Endothelial cell of umbilical vein (primary cell): ENCODE data around the gene KLHL41. TPM values are rescaled to one million over a fixed set of nuclear protein-coding genes. Genes with fewer than 3 reads are reported as not detected.

Experiments
- BruUV-seq: library from RNA; stranded (reverse); fragments of 400-500 nt; replicated peaks from 2 replicates; lab custom pipeline; 2021; lab: Mats Ljungman, UMichigan
- CTCF ChIA-PET: fragments of 300-600, 350-600 bp; sonication (Branson Sonifier 250); formaldehyde crosslinking; loops from one replicate; lab custom pipeline; 2021; ENCODE audit warnings: antibody characterized with exemption, inconsistent platforms; lab: Charles Lee
- POLR2A ChIA-PET: fragments of 300-600, 350-600 bp; sonication (Branson Sonifier 250); formaldehyde crosslinking; loops from one replicate; lab custom pipeline; 2021; ENCODE audit warnings: antibody characterized with exemption, inconsistent platforms; lab: Charles Lee
- DNase-seq: peaks from one replicate; pipeline ENCODE4 v3.0.0-alpha.2; 2011; ENCODE audit warnings: low read depth, low spot score
- FAIRE-seq: peaks from 2 replicates; lab custom pipeline; 2011; peaks lifted over from hg19 to GRCh38; lab: Jason Lieb, UNC
- H2AFZ ChIP-seq: 2 replicates; pipeline ENCODE4 v1.6.0; 2012; ENCODE audit warnings: low read depth, low read length, control low read depth, inconsistent platforms
- H3K27ac ChIP-seq: 2 replicates; pipeline ENCODE4 v1.5.1; 2011; ENCODE audit warnings: low read depth, mild to moderate bottlenecking, control low read depth, low read length, moderate library complexity; ENCODE audit not compliant: insufficient read depth
- H3K27me3 ChIP-seq, 2 experiments: 2 replicates each; pipeline versions ENCODE4 v1.6.0 to v1.6.1; 2011; ENCODE audit warnings: low read length in 2 of 2, mixed read lengths in 1 of 2; ENCODE audit not compliant: control insufficient read depth in 2 of 2, insufficient read depth in 2 of 2
- H3K36me3 ChIP-seq, 2 experiments: 2 replicates in 1 of 2; 3 replicates in 1 of 2; pipeline ENCODE4 v1.5.1; 2011; ENCODE audit warnings: low read length in 2 of 2, mild to moderate bottlenecking in 1 of 2, moderate library complexity in 1 of 2; ENCODE audit not compliant: control insufficient read depth in 2 of 2, insufficient read depth in 2 of 2; ENCODE audit errors: extremely low read depth in 1 of 2
- H3K4me1 ChIP-seq: 3 replicates; pipeline ENCODE4 v1.5.1; 2011; ENCODE audit warnings: mild to moderate bottlenecking, low read length; ENCODE audit not compliant: control insufficient read depth, insufficient read depth; ENCODE audit errors: extremely low read depth
- H3K4me2 ChIP-seq: 2 replicates; pipeline ENCODE4 v1.6.1; 2011; ENCODE audit warnings: low read length, control low read depth, mixed read lengths; ENCODE audit not compliant: insufficient read depth
- H3K4me3 ChIP-seq, 3 experiments: fragments of 200-600 bp in 1 of 3; sonication (generic), shearing (Covaris generic) in 1 of 3; replicated peaks in 1 of 3; 2 replicates each; pipeline ENCODE4 v1.5.1; 2011 to 2016; ENCODE audit warnings: control low read depth in 3 of 3, low read length in 3 of 3, mild to moderate bottlenecking in 2 of 3, inconsistent platforms in 1 of 3, low read depth in 1 of 3, moderate library complexity in 1 of 3; ENCODE audit not compliant: insufficient read depth in 1 of 3
- H3K79me2 ChIP-seq: 2 replicates; pipeline ENCODE4 v1.6.0; 2012; ENCODE audit warnings: low read length, inconsistent platforms; ENCODE audit not compliant: control insufficient read depth, insufficient read depth
- H3K9ac ChIP-seq: replicated peaks from 2 replicates; pipeline ENCODE3; 2011; ENCODE audit warnings: low read length, control low read depth; ENCODE audit not compliant: insufficient read depth; ENCODE audit errors: extremely low read depth
- H3K9me1 ChIP-seq: replicated peaks from 3 replicates; pipeline ENCODE4 v1.6.0; 2011; ENCODE audit warnings: mild to moderate bottlenecking, low read length; ENCODE audit not compliant: control insufficient read depth, insufficient read depth; ENCODE audit errors: extremely low read depth
- H3K9me3 ChIP-seq: replicated peaks from 2 replicates; pipeline ENCODE4 v1.5.1; 2012; ENCODE audit warnings: low read length, inconsistent platforms; ENCODE audit not compliant: control insufficient read depth, insufficient read depth
- H4K20me1 ChIP-seq: replicated peaks from 2 replicates; pipeline ENCODE3; 2011; ENCODE audit warnings: mild to moderate bottlenecking, low read length; ENCODE audit not compliant: control insufficient read depth, insufficient read depth; ENCODE audit errors: extremely low read depth
- CTCF ChIP-seq, 2 donors: IDR thresholded peaks; 1 replicate in 1 of 2; 2 replicates in 1 of 2; pipeline ENCODE4 v1.5.1; 2011; ENCODE audit warnings: low read length in 2 of 2, mild to moderate bottlenecking in 2 of 2, moderate library complexity in 2 of 2, control low read depth in 1 of 2, inconsistent platforms in 1 of 2, low read depth in 1 of 2; ENCODE audit not compliant: insufficient read depth in 1 of 2; ENCODE audit errors: extremely low read depth in 1 of 2
- EZH2 ChIP-seq: IDR thresholded peaks from 2 replicates; pipeline ENCODE4 v1.6.1; 2012; ENCODE audit warnings: borderline replicate concordance, low read depth, mild to moderate bottlenecking, moderate library complexity, low read length, inconsistent platforms; ENCODE audit not compliant: severe bottlenecking
- FOS ChIP-seq: IDR thresholded peaks from 2 replicates; pipeline ENCODE4 v1.6.1; 2011; ENCODE audit warnings: mild to moderate bottlenecking, low read length, moderate library complexity, borderline replicate concordance; ENCODE audit not compliant: insufficient read depth
- MAX ChIP-seq: IDR thresholded peaks from 2 replicates; pipeline ENCODE4 v1.6.1; 2011; ENCODE audit not compliant: insufficient read depth, insufficient read length
- MYC ChIP-seq: IDR thresholded peaks from one replicate; pipeline ENCODE4 v1.6.1; 2011; ENCODE audit warnings: mild to moderate bottlenecking, low read depth, low read length
- POLR2A ChIP-seq: IDR thresholded peaks from 2 replicates; pipeline ENCODE4 v1.6.1; 2012; ENCODE audit warnings: low read depth, mild to moderate bottlenecking, control low read depth, low read length
- POLR2AphosphoS5 ChIP-seq: IDR thresholded peaks from 2 replicates; pipeline ENCODE4 v1.6.1; 2012; ENCODE audit warnings: low read depth, mild to moderate bottlenecking, control low read depth, low read length, moderate library complexity; ENCODE audit not compliant: insufficient read depth
- dilution Hi-C: fragments of 300-500 bp; cut with MboI; formaldehyde crosslinking; loops from one replicate; pipeline ENCODE4 v1.15.0; 2019; ENCODE audit warnings: low sequenced_read_pairs; ENCODE audit not compliant: extremely low pct_ligation_motif_present
- intact Hi-C: fragments of 100-400 bp; cut with micrococcal nuclease; formaldehyde crosslinking; loops from one replicate; pipeline ENCODE4 v1.10.0; 2022
- polyA plus RNA-seq, 4 experiments: library from polyadenylated mRNA; depleted of rRNA in 3 of 4; stranded (reverse) in 3 of 4; unstranded in 1 of 4; fragments of >200 nt; gene quantifications; 2 replicates each; pipeline versions ENCODE4 v1.2.1 to v1.2.3, GENCODE V29; 2011 to 2012; ENCODE audit warnings: missing spikeins in 1 of 4
- total RNA-seq: library from RNA; stranded (reverse); gene quantifications from 2 replicates; pipeline ENCODE4 v1.2.3, GENCODE V29; 2021

The KLHL41 gene
- total and polyA plus RNA-seq, 2 donors (not counting 3 experiments of a cell fraction or from before 2014, with no cell fraction given), result 0.08 to 0.73 TPM

GRCh38 chr2:169572821-169573159 lies 63.3 kb downstream of the KLHL41 start:
- Histone ChIP-seq H3K9me3 (no peaks in the 10 kb centered on the region), H3K27me3 (no peaks in the 10 kb centered on the region), H3K4me1 (peaks cover 2% of the 10 kb centered on the region), H3K36me3 (no peaks in the 10 kb centered on the region), H3K9me1 (no peaks in the 10 kb centered on the region), H3K9ac (peak overlapping the region; percentile 87), H2AFZ (peak overlapping the region; percentile 98), H3K27ac (no peak overlapping the region), H3K79me2 (peaks cover 17% of the 10 kb centered on the region), H4K20me1 (no peaks in the 10 kb centered on the region), H3K4me2 (peak overlapping the region; percentile 77), H3K4me3 (peak overlapping the region; percentile 76 to 95 (median 76))
- BruUV-seq, result no TSS peak
- intact Hi-C loops, result loop anchor here (1.0 to 5.0 kb wide), 3 partner anchors 12 to 120 kb away; partner anchors contain the start of genes BBS5, CFAP210, PHOSPHO2 and PPIG
- dilution Hi-C loops, result no loop called here
- TF ChIP-seq MAX, result no peak
- FAIRE-seq (no peak), DNase-seq (no peak)
- ChIA-PET POLR2A (interaction anchor here (0.6 to 1.5 kb wide), 2 partner anchors 12 to 25 kb away, joined by 8 to 12 read pairs; partner anchors contain the start of gene PPIG), CTCF (interaction anchor here (0.6 to 1.6 kb wide), 6 partner anchors 10 to 120 kb away, joined by 3 to 6 read pairs (median 3); partner anchors contain the start of gene BBS5)

- peak within 1 kb of the TSS; percentile 77 for H3K4me2 ChIP-seq
- H3K27ac ChIP-seq, result peak within 1 kb of the TSS; percentile 52
- dilution Hi-C loops (no loop called here), intact Hi-C loops (loop anchor here (1.0 to 5.0 kb wide), 3 partner anchors 11 to 119 kb away; partner anchors contain the start of genes BBS5, CFAP210, PHOSPHO2 and PPIG)
- peaks cover 2% of the 10 kb centered on the region for H3K4me1 ChIP-seq
- H3K36me3 ChIP-seq, result no peaks in the 10 kb centered on the region
- peak within 1 kb of the TSS; percentile 98 for H2AFZ ChIP-seq
- H3K9ac ChIP-seq, result peak within 1 kb of the TSS; percentile 87
- no peaks in the 10 kb centered on the region for H3K9me1 ChIP-seq
- ChIA-PET POLR2A (interaction anchor here (0.6 to 1.5 kb wide), 2 partner anchors 11 to 25 kb away, joined by 8 to 12 read pairs; partner anchors contain the start of gene PPIG), CTCF (interaction anchor here (0.6 to 1.6 kb wide), 6 partner anchors 9 to 121 kb away, joined by 3 to 6 read pairs (median 3); partner anchors contain the start of gene BBS5)
- H3K27me3 ChIP-seq, result no peaks in the 10 kb centered on the region
- peaks cover 17% of the 10 kb centered on the region for H3K79me2 ChIP-seq
- H3K9me3 ChIP-seq, result no peaks in the 10 kb centered on the region
- peak within 1 kb of the TSS; percentile 76 to 95 (median 76) for H3K4me3 ChIP-seq
- peak; percentile 89 for DNase-seq
- FAIRE-seq, result peak; percentile 90
- TF ChIP-seq FOS (no peak), POLR2AphosphoS5 (peak; percentile 47), MYC (peak; percentile 74), CTCF (IDR thresholded peaks at IDR 0.05; ENCODE audit: extremely low read depth in 1 of 2, insufficient read depth in 1 of 2, low read depth in 1 of 2, low read length in 2 of 2) (no peak), EZH2 (no peak), MAX (peak; percentile 62), POLR2A (peak; percentile 71)
- TSS peak; percentile 72 for BruUV-seq
- H4K20me1 ChIP-seq, result no peaks in the 10 kb centered on the region
Measured at GRCh38 chr2:169573160-169573973, 63.9 kb downstream of the KLHL41 start, which contains the start of gene FASTKD1. Gene FASTKD1 (minus strand): TSS chr2:169573865. CDS start chr2:169572029, 1,836 bp downstream.
